Smooth muscle cell (in vitro differentiated cells): Measurements from ENCODE around the gene CPT1A. TPM values are rescaled to one million over a fixed set of nuclear protein-coding genes. Genes with fewer than 3 reads are reported as not detected.

Source experiments
- DNase-seq: peaks from one replicate; lab custom pipeline; 2025; ENCODE audit not compliant: unreplicated experiment; lab: John Stamatoyannopoulos, UW
- H2AFZ ChIP-seq: fragments of 200-600 bp; sonication (generic); 2 replicates; pipeline ENCODE4 v1.6.0; 2016; ENCODE audit warnings: antibody characterized with exemption, low read depth, mild to moderate bottlenecking
- H3F3A ChIP-seq: fragments of 200-600 bp; sonication (generic); 2 replicates; pipeline ENCODE4 v1.6.0; 2017; ENCODE audit warnings: antibody characterized with exemption, low read depth
- H3K27ac ChIP-seq: fragments of 200-600 bp; sonication (generic); 2 replicates; pipeline ENCODE4 v1.5.1; 2016; ENCODE audit warnings: low read depth, mild to moderate bottlenecking
- H3K27me3 ChIP-seq: fragments of 200-600 bp; sonication (generic); 2 replicates; pipeline ENCODE4 v1.6.1; 2016; ENCODE audit warnings: low read depth, mild to moderate bottlenecking
- H3K36me3 ChIP-seq: fragments of 200-600 bp; sonication (generic); 2 replicates; pipeline ENCODE4 v1.5.1; 2016; ENCODE audit warnings: low read depth
- H3K4me1 ChIP-seq: fragments of 200-600 bp; sonication (generic); 2 replicates; pipeline ENCODE4 v1.5.1; 2016; ENCODE audit warnings: low read depth
- H3K4me2 ChIP-seq: fragments of 200-600 bp; sonication (generic); 2 replicates; pipeline ENCODE4 v1.6.0; 2016; ENCODE audit warnings: mild to moderate bottlenecking
- H3K4me3 ChIP-seq: fragments of 200-600 bp; sonication (generic); 2 replicates; pipeline ENCODE4 v1.5.1; 2016; ENCODE audit warnings: mild to moderate bottlenecking
- H3K79me2 ChIP-seq: fragments of 200-600 bp; sonication (generic); 2 replicates; pipeline ENCODE4 v1.6.0; 2016; ENCODE audit warnings: low read depth, mild to moderate bottlenecking
- H3K9ac ChIP-seq: fragments of 200-600 bp; sonication (generic); 2 replicates; pipeline ENCODE4 v1.6.0; 2016; ENCODE audit warnings: low read depth
- H3K9me3 ChIP-seq: fragments of 200-600 bp; sonication (generic); replicated peaks from 2 replicates; pipeline ENCODE4 v1.5.1; 2016; ENCODE audit warnings: low read depth
- H4K20me1 ChIP-seq: fragments of 200-600 bp; sonication (generic); 2 replicates; pipeline ENCODE4 v1.6.0; 2016; ENCODE audit warnings: low read depth
- CTCF ChIP-seq: fragments of 200-600 bp; sonication (generic); IDR thresholded peaks from 2 replicates; pipeline ENCODE4 v1.5.1; 2017; ENCODE audit warnings: borderline replicate concordance, mild to moderate bottlenecking, antibody characterized with exemption; ENCODE audit not compliant: insufficient read depth, poor library complexity, severe bottlenecking
- whole genome bisulfite sequencing: methylation state at CpG from one replicate; pipeline ENCODE4 v1.1.7; 2016; ENCODE audit warnings: low lambda C conversion rate; 5-methylcytosine and 5-hydroxymethylcytosine counted together
- polyA plus RNA-seq: library from polyadenylated mRNA; unstranded; fragments of >200 nt; fragmentation: Nextera tagmentation; extraction: Ambion mirVana; gene quantifications from 2 replicates; pipeline ENCODE4 v1.2.1, GENCODE V29; 2016
- total RNA-seq: library from RNA; depleted of rRNA; stranded (reverse); fragments of >200 nt; gene quantifications from 2 replicates; pipeline ENCODE4 v1.2.3, GENCODE V29; 2014

CPT1A gene
- total and polyA plus RNA-seq, 2 experiments from 2014 or later: 0.24 to 1.9 TPM

- Histone ChIP-seq H3K9ac (no peak overlapping the region), H3K79me2 (no peaks in the 10 kb centered on the region), H2AFZ (no peak overlapping the region), H3K9me3 (no peaks in the 10 kb centered on the region), H3K27me3 (no peaks in the 10 kb centered on the region), H3K4me3 (no peak overlapping the region), H3K27ac (no peak overlapping the region), H3K36me3 (no peaks in the 10 kb centered on the region), H4K20me1 (no peaks in the 10 kb centered on the region), H3F3A (no peaks in the 10 kb centered on the region), H3K4me1 (no peaks in the 10 kb centered on the region), H3K4me2 (no peak overlapping the region)
- no peak for TF ChIP-seq CTCF
- 96% methylated on average over 3 of the region's 3 CpGs for WGBS
- no peak for DNase-seq
Observed at GRCh38 chr11:68743539-68743938, 98.2 kb downstream of the CPT1A start.

GRCh38 chr11:68741463-68741862, 100.3 kb downstream of the CPT1A start:
- Histone ChIP-seq H3K4me1 (no peaks in the 10 kb centered on the region), H3K4me3 (no peak overlapping the region), H3K9me3 (no peaks in the 10 kb centered on the region), H3F3A (no peaks in the 10 kb centered on the region), H3K27me3 (no peaks in the 10 kb centered on the region), H3K4me2 (peak overlapping the region; percentile 58), H3K9ac (no peak overlapping the region), H3K27ac (peak overlapping the region; percentile 36), H3K79me2 (no peaks in the 10 kb centered on the region), H4K20me1 (no peaks in the 10 kb centered on the region), H3K36me3 (no peaks in the 10 kb centered on the region), H2AFZ (no peak overlapping the region)
- DNase-seq: no peak
- TF ChIP-seq CTCF: no peak
- WGBS: 42% methylated on average over 7 of the region's 7 CpGs

GRCh38 chr11:68735646-68736045, 106.1 kb downstream of the CPT1A start:
- Histone ChIP-seq H3K4me3 (no peak overlapping the region), H3K79me2 (no peaks in the 10 kb centered on the region), H3K9ac (no peak overlapping the region), H3K4me2 (no peak overlapping the region), H2AFZ (no peak overlapping the region), H3K36me3 (no peaks in the 10 kb centered on the region), H3K9me3 (no peaks in the 10 kb centered on the region), H3K27ac (no peak overlapping the region), H4K20me1 (no peaks in the 10 kb centered on the region), H3K4me1 (no peaks in the 10 kb centered on the region), H3F3A (no peaks in the 10 kb centered on the region), H3K27me3 (no peaks in the 10 kb centered on the region)
- WGBS: 90% methylated on average over 6 of the region's 6 CpGs
- no peak for TF ChIP-seq CTCF
- DNase-seq: no peak

- H3K36me3 ChIP-seq: no peaks in the 10 kb centered on the region
- H3K4me3 ChIP-seq: no peak overlapping the region
- no peak overlapping the region for H3K9ac ChIP-seq
- no peaks in the 10 kb centered on the region for H3K79me2 ChIP-seq
- DNase-seq: no peak
- 92% methylated on average over 6 of the region's 6 CpGs for WGBS
- no peaks in the 10 kb centered on the region for H3F3A ChIP-seq
- H3K4me2 ChIP-seq: no peak overlapping the region
- H3K4me1 ChIP-seq: no peaks in the 10 kb centered on the region
- no peaks in the 10 kb centered on the region for H3K27me3 ChIP-seq
- H3K27ac ChIP-seq: no peak overlapping the region
- H3K9me3 ChIP-seq: no peaks in the 10 kb centered on the region
- H2AFZ ChIP-seq: no peak overlapping the region
- H4K20me1 ChIP-seq: no peaks in the 10 kb centered on the region
- TF ChIP-seq CTCF: no peak
Observed at GRCh38 chr11:68735125-68735524, 106.6 kb downstream of the CPT1A start.
